Hepatocyte (in vitro differentiated cells): ENCODE data around the gene TM4SF1. TPM values are rescaled to one million over a fixed set of nuclear protein-coding genes. Genes with fewer than 3 reads are reported as not detected.

ENCODE experiments used
- DNase-seq: peaks from one replicate; pipeline ENCODE4 v3.0.0-alpha.2; 2016; ENCODE audit warnings: low spot score
- H2AFZ ChIP-seq: fragments of 200-600 bp; sonication (generic); 2 replicates; pipeline ENCODE4 v1.6.0; 2016; ENCODE audit warnings: antibody characterized with exemption, mild to moderate bottlenecking
- H3K27ac ChIP-seq: fragments of 200-600 bp; sonication (generic); 2 replicates; pipeline ENCODE4 v1.5.1; 2016; ENCODE audit warnings: mild to moderate bottlenecking
- H3K27me3 ChIP-seq: fragments of 200-600 bp; sonication (generic); 2 replicates; pipeline ENCODE4 v1.6.1; 2016
- H3K36me3 ChIP-seq: fragments of 200-600 bp; sonication (generic); replicated peaks from 2 replicates; pipeline ENCODE4 v1.5.1; 2016; ENCODE audit warnings: low read depth; ENCODE audit not compliant: insufficient read depth
- H3K4me1 ChIP-seq: fragments of 200-600 bp; sonication (generic); 2 replicates; pipeline ENCODE4 v1.5.1; 2016; ENCODE audit warnings: mild to moderate bottlenecking, moderate library complexity; ENCODE audit not compliant: insufficient read depth
- H3K4me2 ChIP-seq: fragments of 200-600 bp; sonication (generic); 2 replicates; pipeline ENCODE4 v1.6.0; 2016
- H3K4me3 ChIP-seq: fragments of 200-600 bp; sonication (generic); 2 replicates; pipeline ENCODE4 v1.5.1; 2016; ENCODE audit warnings: mild to moderate bottlenecking
- H3K79me2 ChIP-seq: fragments of 200-600 bp; sonication (generic); 2 replicates; pipeline ENCODE4 v1.6.0; 2017; ENCODE audit warnings: mild to moderate bottlenecking
- H3K9me2 ChIP-seq: fragments of 200-600 bp; sonication (generic); replicated peaks from 2 replicates; pipeline ENCODE4 v1.6.0; 2017; ENCODE audit warnings: mild to moderate bottlenecking; ENCODE audit not compliant: insufficient read depth
- H3K9me3 ChIP-seq: fragments of 200-600 bp; sonication (generic); 2 replicates; pipeline ENCODE4 v1.5.1; 2016; ENCODE audit warnings: low read depth, mild to moderate bottlenecking
- H4K20me1 ChIP-seq: fragments of 200-600 bp; sonication (generic); 2 replicates; pipeline ENCODE4 v1.6.0; 2016; ENCODE audit warnings: mild to moderate bottlenecking; ENCODE audit not compliant: insufficient read depth, poor library complexity, severe bottlenecking
- EZH2 ChIP-seq: fragments of 200-600 bp; sonication (generic); IDR thresholded peaks from 2 replicates; pipeline ENCODE4 v1.6.1; 2016; ENCODE audit warnings: antibody characterized with exemption, mild to moderate bottlenecking, borderline replicate concordance
- EZH2phosphoT487 ChIP-seq: fragments of 200-600 bp; sonication (generic); IDR thresholded peaks from one replicate; pipeline ENCODE4 v1.6.1; 2018; ENCODE audit warnings: antibody characterized with exemption, mild to moderate bottlenecking, low read depth, moderate library complexity; ENCODE audit not compliant: unreplicated experiment, severe bottlenecking
- WGBS: methylation state at CpG from one replicate; pipeline ENCODE4 v1.1.6; 2016; ENCODE audit warnings: low lambda C conversion rate; ENCODE audit errors: missing lambda C conversion rate; 5-methylcytosine and 5-hydroxymethylcytosine counted together
- polyA plus RNA-seq: library from polyadenylated mRNA; unstranded; fragments of >200 nt; fragmentation: Nextera tagmentation; extraction: Ambion mirVana; gene quantifications from 2 replicates; pipeline ENCODE4 v1.2.1, GENCODE V29; 2016
- total RNA-seq: library from RNA; depleted of rRNA; stranded (reverse); fragments of >200 nt; gene quantifications from 2 replicates; pipeline ENCODE4 v1.2.3, GENCODE V29; 2014
- TF ChIP-seq, protein P1 (sequence below): fragments of 200-600 bp; sonication (generic); IDR thresholded peaks from 2 replicates; pipeline ENCODE4 v1.5.1; 2016; ENCODE audit warnings: antibody characterized with exemption, mild to moderate bottlenecking; ENCODE audit not compliant: poor library complexity

The TM4SF1 gene
- total and polyA plus RNA-seq, 2 experiments from 2014 or later: 166 to 179 TPM

DNA sequence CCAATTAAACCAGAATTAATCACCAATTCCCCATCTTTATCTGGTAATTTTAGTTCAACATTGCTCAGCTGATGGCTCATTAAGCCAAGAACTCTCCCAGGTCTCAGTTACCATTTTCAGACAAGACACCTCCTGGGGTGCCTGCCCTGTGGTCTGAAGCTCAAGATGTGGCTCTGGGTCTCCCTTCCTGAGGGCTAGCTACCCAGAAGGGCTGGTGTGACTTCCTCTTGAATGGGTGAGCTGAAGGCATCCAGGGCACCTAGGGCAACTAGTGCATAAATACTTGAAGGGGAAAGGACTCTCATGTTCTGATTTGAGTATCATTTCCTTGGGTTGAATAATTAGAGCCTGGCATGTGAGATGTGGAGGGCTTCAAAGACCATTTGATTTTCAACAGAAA lies 6.7 kb upstream of the TM4SF1 start:
- H3K9me3 ChIP-seq: no peaks in the 10 kb centered on the region
- TF ChIP-seq, protein P1, sequence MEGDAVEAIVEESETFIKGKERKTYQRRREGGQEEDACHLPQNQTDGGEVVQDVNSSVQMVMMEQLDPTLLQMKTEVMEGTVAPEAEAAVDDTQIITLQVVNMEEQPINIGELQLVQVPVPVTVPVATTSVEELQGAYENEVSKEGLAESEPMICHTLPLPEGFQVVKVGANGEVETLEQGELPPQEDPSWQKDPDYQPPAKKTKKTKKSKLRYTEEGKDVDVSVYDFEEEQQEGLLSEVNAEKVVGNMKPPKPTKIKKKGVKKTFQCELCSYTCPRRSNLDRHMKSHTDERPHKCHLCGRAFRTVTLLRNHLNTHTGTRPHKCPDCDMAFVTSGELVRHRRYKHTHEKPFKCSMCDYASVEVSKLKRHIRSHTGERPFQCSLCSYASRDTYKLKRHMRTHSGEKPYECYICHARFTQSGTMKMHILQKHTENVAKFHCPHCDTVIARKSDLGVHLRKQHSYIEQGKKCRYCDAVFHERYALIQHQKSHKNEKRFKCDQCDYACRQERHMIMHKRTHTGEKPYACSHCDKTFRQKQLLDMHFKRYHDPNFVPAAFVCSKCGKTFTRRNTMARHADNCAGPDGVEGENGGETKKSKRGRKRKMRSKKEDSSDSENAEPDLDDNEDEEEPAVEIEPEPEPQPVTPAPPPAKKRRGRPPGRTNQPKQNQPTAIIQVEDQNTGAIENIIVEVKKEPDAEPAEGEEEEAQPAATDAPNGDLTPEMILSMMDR: no peak
- TF ChIP-seq EZH2phosphoT487 (no peak), EZH2 (no peak)
- peaks cover 48% of the 10 kb centered on the region for H3K4me1 ChIP-seq
- H2AFZ ChIP-seq: no peak overlapping the region
- no peaks in the 10 kb centered on the region for H3K36me3 ChIP-seq
- no peaks in the 10 kb centered on the region for H3K9me2 ChIP-seq
- H3K4me3 ChIP-seq: no peak overlapping the region
- no peaks in the 10 kb centered on the region for H3K79me2 ChIP-seq
- H3K27ac ChIP-seq: peak overlapping the region; percentile 93
- no peak for DNase-seq
- H3K4me2 ChIP-seq: no peak overlapping the region
- H4K20me1 ChIP-seq: no peaks in the 10 kb centered on the region
- no peaks in the 10 kb centered on the region for H3K27me3 ChIP-seq

DNA sequence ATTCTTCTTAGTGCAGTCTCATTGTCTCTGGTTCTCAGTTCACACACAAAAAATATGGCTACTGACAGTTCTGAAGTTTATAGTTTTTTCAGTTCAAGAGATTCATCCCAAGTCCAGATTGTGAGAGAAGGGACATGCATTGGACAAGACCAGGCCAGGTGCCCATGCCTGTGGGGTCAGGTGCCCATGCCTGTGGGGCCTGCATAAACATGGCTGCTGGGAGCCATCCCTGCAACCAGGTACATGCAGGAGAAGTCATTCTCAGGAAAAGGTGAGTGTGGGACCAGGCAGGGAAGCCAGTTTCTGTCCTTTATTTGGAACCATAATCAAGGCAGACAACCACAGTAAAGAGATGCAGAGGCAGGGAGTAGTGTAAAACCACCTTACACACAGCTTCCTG lies 6.3 kb upstream of the TM4SF1 start:
- no peak for DNase-seq
- Histone ChIP-seq H3K9me2 (no peaks in the 10 kb centered on the region), H3K4me1 (peaks cover 48% of the 10 kb centered on the region), H2AFZ (no peak overlapping the region), H3K27me3 (no peaks in the 10 kb centered on the region), H3K27ac (no peak overlapping the region), H3K4me2 (no peak overlapping the region), H3K79me2 (no peaks in the 10 kb centered on the region), H3K9me3 (no peaks in the 10 kb centered on the region), H3K4me3 (no peak overlapping the region), H3K36me3 (no peaks in the 10 kb centered on the region), H4K20me1 (no peaks in the 10 kb centered on the region)
- TF ChIP-seq EZH2: no peak
- TF ChIP-seq, protein P1: no peak
- no peak for TF ChIP-seq EZH2phosphoT487

- Histone ChIP-seq H3K27me3 (no peaks in the 10 kb centered on the region), H4K20me1 (no peaks in the 10 kb centered on the region), H3K36me3 (no peaks in the 10 kb centered on the region), H3K9me3 (no peaks in the 10 kb centered on the region), H3K4me3 (no peak overlapping the region), H3K27ac (peak overlapping the region; percentile 83), H3K4me1 (peaks cover 47% of the 10 kb centered on the region), H3K4me2 (no peak overlapping the region), H3K79me2 (no peaks in the 10 kb centered on the region), H3K9me2 (no peaks in the 10 kb centered on the region), H2AFZ (no peak overlapping the region)
- TF ChIP-seq EZH2 (no peak), EZH2phosphoT487 (no peak)
- TF ChIP-seq, protein P1: no peak
- 80% methylated on average over 6 of the region's 6 CpGs for WGBS
- DNase-seq: no peak
These were observed 5.1 kb upstream of the TM4SF1 start for GRCh38 chr3:149382518-149382917.

DNA sequence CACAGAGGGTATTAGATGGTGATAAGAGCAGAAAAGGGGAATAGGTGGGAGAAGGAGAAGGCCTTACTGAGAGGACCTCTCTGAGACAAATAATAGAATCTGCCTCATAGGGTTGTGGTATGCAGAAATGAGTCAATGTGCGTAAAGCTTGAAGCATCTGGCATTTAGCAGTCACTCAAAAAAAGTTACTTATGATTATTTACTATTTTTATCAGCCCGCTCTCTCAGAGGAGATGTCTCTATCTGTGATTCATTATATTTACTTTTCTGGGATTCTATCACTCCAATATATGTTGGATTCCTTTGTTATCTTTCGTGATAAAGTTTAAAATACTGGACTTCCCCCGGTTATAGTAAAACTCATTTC lies 4.6 kb upstream of the TM4SF1 start:
- Histone ChIP-seq H3K27me3 (no peaks in the 10 kb centered on the region), H3K4me1 (peaks cover 47% of the 10 kb centered on the region), H3K36me3 (no peaks in the 10 kb centered on the region), H3K9me3 (no peaks in the 10 kb centered on the region), H3K27ac (peak overlapping the region; percentile 83), H3K4me3 (no peak overlapping the region), H3K4me2 (peak overlapping the region; percentile 3), H3K79me2 (no peaks in the 10 kb centered on the region), H2AFZ (no peak overlapping the region), H3K9me2 (no peaks in the 10 kb centered on the region), H4K20me1 (no peaks in the 10 kb centered on the region)
- TF ChIP-seq EZH2phosphoT487 (no peak), EZH2 (no peak)
- TF ChIP-seq, protein P1: no peak
- no peak for DNase-seq
- 52% methylated on average over 4 of the region's 4 CpGs for WGBS
